GM18511 (cell line): ENCODE measurements around the gene ITGAL.
A peak's percentile ranks its signal among the peaks of the same experiment; 100 is the strongest.
"Not testable (repeated sequence)": the region's sequence is repeated elsewhere in the genome, so short reads cannot be mapped to it uniquely, and the experiment has no call there.

Experiments
- ATAC-seq: cut with Tn5 transposase; IDR thresholded peaks from one replicate; pipeline ENCODE4 v1.9.1; 2021; ENCODE audit warnings: mild to moderate bottlenecking, moderate library complexity; ENCODE audit not compliant: unreplicated experiment

Gene ITGAL

GRCh38 chr16:30472328-30472942 lies at the start of gene ITGAL:
TSS of gene ITGAL (plus strand) at chr16:30472742. CDS start at chr16:30472838, 96 bp downstream.
- peak; percentile 62 for ATAC-seq

GRCh38 chr16:30428055-30428454 lies 44.5 kb upstream of the ITGAL start:
- ATAC-seq = no peak

GRCh38 chr16:30429418-30429677 lies 43.2 kb upstream of the ITGAL start:
- peak; percentile 22 for ATAC-seq

- peak; percentile 95 for ATAC-seq
These were observed 42.7 kb upstream of the ITGAL start, which contains the start of gene DCTPP1 for GRCh38 chr16:30429678-30430427. TSS of gene DCTPP1 (minus strand) at chr16:30430030. CDS start at chr16:30429980, 50 bp downstream.

- no peak for ATAC-seq
These were observed 42.0 kb upstream of the ITGAL start for GRCh38 chr16:30430428-30430970.

GRCh38 chr16:30434852-30435251 lies 37.7 kb upstream of the ITGAL start:
- ATAC-seq = no peak

GRCh38 chr16:30437511-30438046 lies 35.0 kb upstream of the ITGAL start:
- no peak for ATAC-seq

GRCh38 chr16:30438835-30439234 lies 33.7 kb upstream of the ITGAL start:
- no peak for ATAC-seq

GRCh38 chr16:30439720-30440348 lies 32.7 kb upstream of the ITGAL start:
- ATAC-seq = no peak

- ATAC-seq = no peak
These were observed 28.9 kb upstream of the ITGAL start for GRCh38 chr16:30443631-30444030.

- no peak for ATAC-seq
These were observed 28.1 kb upstream of the ITGAL start for GRCh38 chr16:30444231-30445148.

- no peak for ATAC-seq
These were observed 27.5 kb upstream of the ITGAL start for GRCh38 chr16:30445149-30445407.

- ATAC-seq = peak; percentile 93
These were observed 26.9 kb upstream of the ITGAL start, which contains the start of gene SEPHS2 for GRCh38 chr16:30445408-30446202. TSS of gene SEPHS2 (minus strand) at chr16:30445874. CDS start at chr16:30445727, 147 bp downstream.

- no peak for ATAC-seq
These were observed 26.3 kb upstream of the ITGAL start for GRCh38 chr16:30446203-30446595.

GRCh38 chr16:30447512-30448226 lies 24.9 kb upstream of the ITGAL start:
- no peak for ATAC-seq

GRCh38 chr16:30449116-30449435 lies 23.5 kb upstream of the ITGAL start:
- no peak for ATAC-seq

GRCh38 chr16:30452709-30453580 lies 19.6 kb upstream of the ITGAL start:
- ATAC-seq = not testable (repeated sequence)

GRCh38 chr16:30456302-30456701 lies 16.2 kb upstream of the ITGAL start:
- no peak for ATAC-seq
